T-cell (primary cell): ENCODE results near the gene GIGYF2. TPM values are rescaled to one million over a fixed set of nuclear protein-coding genes. Genes with fewer than 3 reads are reported as not detected.

Experiments
- ATAC-seq, 4 experiments: fragments of 200-7000 bp in 3 of 4; fragments of 150-1000 bp in 1 of 4; cut with Tn5 transposase; replicated peaks in 1 of 4; 1 replicate in 3 of 4; 2 replicates in 1 of 4; pipeline ENCODE4 v1.10.0; 2021; ENCODE audit warnings: moderate library complexity in 3 of 4, mild to moderate bottlenecking in 2 of 4, moderate number of reproducible peaks in 1 of 4
- CTCF ChIA-PET, 2 donors: fragments of 300-600 bp; sonication (Branson Sonifier 250); formaldehyde crosslinking; loops; one replicate each; lab custom pipeline; 2022; ENCODE audit warnings: antibody characterized with exemption in 2 of 2; lab: Charles Lee
- POLR2A ChIA-PET, 2 donors: fragments of 300-600 bp; sonication (Branson Sonifier 250); formaldehyde crosslinking; loops; one replicate each; lab custom pipeline; 2022; ENCODE audit warnings: antibody characterized with exemption in 2 of 2; lab: Charles Lee
- DNase-seq, 35 experiments: peaks; one replicate each; pipeline versions ENCODE4 v3.0.0 to v3.0.0-alpha.2; 2013 to 2023
- H3K27ac ChIP-seq: one replicate; pipeline ENCODE4 v1.5.1; 2013; ENCODE audit warnings: low read length
- H3K27me3 ChIP-seq, 2 experiments: replicated peaks in 1 of 2; 1 replicate in 1 of 2; 2 replicates in 1 of 2; pipeline versions ENCODE4 v1.6.1 to v1.7.0; 2013; ENCODE audit warnings: low read length in 1 of 2, mixed read lengths in 1 of 2; ENCODE audit not compliant: control insufficient read depth in 2 of 2, insufficient read depth in 2 of 2; ENCODE audit errors: extremely low read depth in 1 of 2
- H3K36me3 ChIP-seq, 2 donors: 1 replicate in 1 of 2; 2 replicates in 1 of 2; pipeline versions ENCODE4 v1.6.1 to v1.7.0; 2013; ENCODE audit warnings: low read length in 1 of 2; ENCODE audit not compliant: control insufficient read depth in 2 of 2, insufficient read depth in 1 of 2; ENCODE audit errors: extremely low read depth in 1 of 2
- H3K4me1 ChIP-seq, 2 experiments: 1 replicate in 1 of 2; 2 replicates in 1 of 2; pipeline versions ENCODE4 v1.6.1 to v1.7.0; 2013; ENCODE audit warnings: low read length in 2 of 2, mixed read lengths in 1 of 2; ENCODE audit not compliant: insufficient read depth in 2 of 2, control insufficient read depth in 1 of 2; ENCODE audit errors: extremely low read depth in 1 of 2
- H3K4me3 ChIP-seq, 2 donors: 1 replicate in 1 of 2; 2 replicates in 1 of 2; pipeline versions ENCODE4 v1.5.1 to v1.7.0; 2013; ENCODE audit warnings: mild to moderate bottlenecking in 2 of 2, low read length in 1 of 2, moderate library complexity in 1 of 2; ENCODE audit not compliant: control insufficient read depth in 1 of 2; ENCODE audit errors: extremely low read depth in 1 of 2
- H3K9me3 ChIP-seq: 2 replicates; pipeline ENCODE4 v1.7.0; 2013
- H3K27ac Mint-ChIP-seq, 2 donors: one replicate each; pipeline ENCODE4 v1.8.0; 2020 to 2021; ENCODE audit warnings: mild to moderate bottlenecking in 2 of 2, mixed read lengths in 2 of 2
- H3K27me3 Mint-ChIP-seq, 2 donors: one replicate each; pipeline ENCODE4 v1.8.0; 2021 to 2022; ENCODE audit warnings: mixed read lengths in 2 of 2
- H3K36me3 Mint-ChIP-seq: one replicate; pipeline ENCODE4 v1.8.0; 2021; ENCODE audit warnings: mixed read lengths
- H3K4me1 Mint-ChIP-seq, 3 donors: one replicate each; pipeline ENCODE4 v1.8.0; 2020 to 2022; ENCODE audit warnings: mixed read lengths in 3 of 3, mild to moderate bottlenecking in 1 of 3
- H3K4me3 Mint-ChIP-seq, 3 donors: one replicate each; pipeline ENCODE4 v1.8.0; 2020 to 2022; ENCODE audit warnings: mild to moderate bottlenecking in 3 of 3, mixed read lengths in 3 of 3, moderate library complexity in 3 of 3
- H3K9me3 Mint-ChIP-seq, 3 donors: one replicate each; pipeline ENCODE4 v1.8.0; 2020 to 2022; ENCODE audit warnings: mixed read lengths in 3 of 3
- WGBS: methylation state at CpG from one replicate; pipeline ENCODE4 v1.1.5; 2013; ENCODE audit warnings: missing lambda C conversion rate; ENCODE audit not compliant: insufficient coverage; 5-methylcytosine and 5-hydroxymethylcytosine counted together
- total RNA-seq, 35 experiments: library from RNA in 6 of 35; stranded (reverse) in 6 of 35; fragments of 120-200 nt in 1 of 35; gene quantifications; one replicate each; pipeline versions ENCODE4 v1.2.1 to v1.2.4 and lab custom pipeline; 2013 to 2026

Gene GIGYF2
- total RNA-seq, 5 donors from 2014 or later (not counting 1 experiment from before 2014, with no cell fraction given): 57.8 to 76.8 (median 68.7) TPM

- no peaks in the 10 kb centered on the region for H3K36me3 ChIP-seq
- Mint-ChIP-seq H3K27ac (no peak overlapping the region), H3K36me3 (no peaks in the 10 kb centered on the region), H3K4me1 (no peaks in the 10 kb centered on the region), H3K4me3 (no peak overlapping the region), H3K9me3 (no peaks in the 10 kb centered on the region), H3K27me3 (no peaks in the 10 kb centered on the region)
- POLR2A ChIA-PET: no interaction called here
- no peak overlapping the region for H3K4me3 ChIP-seq
- ATAC-seq (no peak), DNase-seq (no peak)
- CTCF ChIA-PET: no interaction called here
- H3K27me3 ChIP-seq: no peaks in the 10 kb centered on the region
- H3K27ac ChIP-seq: no peak overlapping the region
- no peaks in the 10 kb centered on the region for H3K4me1 ChIP-seq
- WGBS: 88% methylated on average over 1 of the region's 2 CpGs
- no peaks in the 10 kb centered on the region for H3K9me3 ChIP-seq
Measured at GRCh38 chr2:232659359-232659758, 37.8 kb upstream of the GIGYF2 start.

GRCh38 chr2:232662486-232663260, 34.5 kb upstream of the GIGYF2 start:
- H3K27me3 Mint-ChIP-seq: no peaks in the 10 kb centered on the region

GRCh38 chr2:232666051-232666805, 30.9 kb upstream of the GIGYF2 start:
- Histone ChIP-seq H3K27me3 (peaks cover 0 to 19% of the 10 kb centered on the region in 2 experiments), H3K9me3 (no peaks in the 10 kb centered on the region), H3K36me3 (no peaks in the 10 kb centered on the region), H3K27ac (no peak overlapping the region), H3K4me3 (no peak overlapping the region), H3K4me1 (no peaks in the 10 kb centered on the region)
- DNase-seq (no peak), ATAC-seq (no peak)
- Mint-ChIP-seq H3K4me3 (no peak overlapping the region), H3K27me3 (peaks cover 6 to 8% of the 10 kb centered on the region in 2 donors), H3K36me3 (peaks cover 3% of the 10 kb centered on the region), H3K27ac (no peak overlapping the region), H3K4me1 (peaks cover 0 to 5% (median 0%) of the 10 kb centered on the region in 3 donors), H3K9me3 (no peaks in the 10 kb centered on the region)
- 61% methylated on average over 6 of the region's 7 CpGs for WGBS
- ChIA-PET POLR2A (no interaction called here), CTCF (interaction anchor here in 1 of 2 donors (0.9 kb wide), 1 partner anchor 29 kb away, joined by 5 read pairs; no protein-coding TSS in a partner anchor)

More at GRCh38 chr2:232662486-232663260, 34.5 kb upstream of the GIGYF2 start:
- Mint-ChIP-seq H3K4me3 (no peak overlapping the region), H3K4me1 (no peaks in the 10 kb centered on the region), H3K36me3 (no peaks in the 10 kb centered on the region), H3K27ac (no peak overlapping the region), H3K9me3 (no peaks in the 10 kb centered on the region)
- POLR2A ChIA-PET: no interaction called here
- H3K36me3 ChIP-seq: no peaks in the 10 kb centered on the region
- H3K9me3 ChIP-seq: no peaks in the 10 kb centered on the region
- peaks cover 0 to 3% of the 10 kb centered on the region in 2 experiments for H3K27me3 ChIP-seq
- CTCF ChIA-PET: no interaction called here
- no peaks in the 10 kb centered on the region for H3K4me1 ChIP-seq
- no peak overlapping the region for H3K27ac ChIP-seq
- 90% methylated on average over 12 of the region's 16 CpGs for WGBS
- H3K4me3 ChIP-seq: no peak overlapping the region
- ATAC-seq (no peak), DNase-seq (no peak)

DNA sequence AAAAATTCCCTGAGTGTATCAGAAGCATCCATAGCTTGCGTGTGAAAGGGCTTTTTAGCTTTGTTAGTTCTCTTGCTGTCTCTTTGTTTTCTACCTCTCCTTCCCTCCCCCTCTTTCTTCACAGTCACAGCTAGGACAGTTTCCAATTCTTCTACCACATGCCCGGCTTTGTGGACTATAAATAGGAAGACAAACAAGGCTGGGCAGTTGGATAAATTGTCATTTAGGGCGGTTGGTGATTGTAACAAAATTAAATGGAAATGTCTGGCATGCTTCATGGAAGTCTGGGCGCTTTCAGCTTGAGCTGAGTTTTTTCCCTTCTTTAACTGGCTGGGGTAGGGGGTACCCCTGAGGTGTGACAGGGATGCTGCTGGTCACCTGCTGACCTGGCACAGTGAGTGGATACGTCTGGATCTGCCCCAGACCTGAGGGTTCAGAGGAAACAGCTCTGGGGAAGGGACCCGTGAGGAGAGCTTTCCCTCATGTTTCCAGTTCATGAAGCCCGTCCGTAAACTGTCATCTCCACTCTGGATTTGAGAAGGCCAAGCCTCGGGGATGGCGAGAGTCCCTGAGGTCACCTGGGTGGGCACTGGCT, 29.0 kb upstream of the GIGYF2 start:
- Mint-ChIP-seq H3K4me1 (peaks cover 0 to 5% (median 0%) of the 10 kb centered on the region in 3 donors), H3K4me3 (no peak overlapping the region), H3K9me3 (no peaks in the 10 kb centered on the region), H3K27me3 (peaks cover 6 to 8% of the 10 kb centered on the region in 2 donors), H3K27ac (no peak overlapping the region), H3K36me3 (peaks cover 3% of the 10 kb centered on the region)
- no peaks in the 10 kb centered on the region for H3K9me3 ChIP-seq
- DNase-seq (no peak), ATAC-seq (no peak)
- no peaks in the 10 kb centered on the region for H3K36me3 ChIP-seq
- peaks cover 0 to 24% of the 10 kb centered on the region in 2 experiments for H3K27me3 ChIP-seq
- H3K4me1 ChIP-seq: no peaks in the 10 kb centered on the region
- ChIA-PET CTCF (no interaction called here), POLR2A (interaction anchor here in 1 of 2 donors (0.6 kb wide), 1 partner anchor 33 kb away, joined by 3 read pairs; no protein-coding TSS in a partner anchor)
- no peak overlapping the region for H3K27ac ChIP-seq
- no peak overlapping the region for H3K4me3 ChIP-seq
- WGBS: 86% methylated on average over 6 of the region's 10 CpGs

DNA sequence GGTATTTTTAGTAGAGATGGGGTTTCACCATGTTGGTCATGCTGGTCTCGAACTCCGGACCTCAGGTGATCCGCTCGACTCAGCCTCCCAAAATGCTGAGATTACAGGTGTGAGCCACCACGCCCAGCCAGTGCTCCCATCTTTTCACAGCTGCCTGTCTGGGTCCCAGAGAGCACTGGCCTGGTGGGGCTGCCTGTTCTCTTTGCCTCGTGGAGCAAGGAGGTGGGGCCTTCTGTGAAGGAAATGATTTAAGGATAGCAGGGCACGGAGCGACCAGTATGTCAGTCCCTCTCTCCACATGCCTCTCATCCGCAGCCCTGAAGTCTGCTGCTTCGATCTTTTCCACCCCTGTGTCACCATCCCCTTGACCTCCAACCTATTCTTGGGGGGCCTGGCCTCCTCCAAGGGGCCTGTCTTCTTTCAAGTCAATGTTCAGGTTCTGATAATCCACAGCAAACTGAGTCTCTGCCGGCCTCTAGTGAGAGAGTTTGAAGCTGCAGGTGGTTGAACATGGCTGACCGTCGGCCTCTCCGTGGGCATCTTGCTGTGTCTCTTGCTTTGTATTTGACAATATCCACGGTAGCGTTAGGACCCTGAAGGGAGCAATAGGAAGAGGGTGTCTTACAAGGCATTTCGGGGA, 28.2 kb upstream of the GIGYF2 start:
- H3K27ac Mint-ChIP-seq: no peak overlapping the region
- no peak overlapping the region for H3K4me3 ChIP-seq
- H3K4me1 Mint-ChIP-seq: peaks cover 0 to 5% (median 0%) of the 10 kb centered on the region in 3 donors
- H3K27me3 ChIP-seq: peaks cover 0 to 24% of the 10 kb centered on the region in 2 experiments
- CTCF ChIA-PET: no interaction called here
- ATAC-seq (no peak), DNase-seq (no peak)
- no peaks in the 10 kb centered on the region for H3K9me3 Mint-ChIP-seq
- H3K27me3 Mint-ChIP-seq: peaks cover 7 to 8% of the 10 kb centered on the region in 2 donors
- no peak overlapping the region for H3K4me3 Mint-ChIP-seq
- no peaks in the 10 kb centered on the region for H3K9me3 ChIP-seq
- no peaks in the 10 kb centered on the region for H3K36me3 ChIP-seq
- H3K27ac ChIP-seq: no peak overlapping the region
- POLR2A ChIA-PET: no interaction called here
- WGBS: 85% methylated on average over 14 of the region's 17 CpGs
- peaks cover 3% of the 10 kb centered on the region for H3K36me3 Mint-ChIP-seq
- H3K4me1 ChIP-seq: no peaks in the 10 kb centered on the region

GRCh38 chr2:232672588-232672987, 24.5 kb upstream of the GIGYF2 start:
- no peak for ATAC-seq
- H3K4me3 Mint-ChIP-seq: no peak overlapping the region
- peaks cover 3% of the 10 kb centered on the region for H3K36me3 Mint-ChIP-seq
- H3K4me1 Mint-ChIP-seq: peaks cover 0 to 5% (median 0%) of the 10 kb centered on the region in 3 donors
- Histone ChIP-seq H3K4me3 (no peak overlapping the region), H3K27ac (no peak overlapping the region), H3K36me3 (no peaks in the 10 kb centered on the region), H3K27me3 (peaks cover 0 to 27% of the 10 kb centered on the region in 2 experiments), H3K9me3 (no peaks in the 10 kb centered on the region), H3K4me1 (no peaks in the 10 kb centered on the region)
- POLR2A ChIA-PET: no interaction called here
- H3K27ac Mint-ChIP-seq: no peak overlapping the region
- WGBS: no CpG with 5 or more reads among the region's 1 CpG
- CTCF ChIA-PET: no interaction called here
- DNase-seq: no peak
- H3K27me3 Mint-ChIP-seq: peaks cover 7 to 11% of the 10 kb centered on the region in 2 donors
- no peaks in the 10 kb centered on the region for H3K9me3 Mint-ChIP-seq
